ENCODE results near the gene SLC26A4.

The SLC26A4 gene

DNA sequence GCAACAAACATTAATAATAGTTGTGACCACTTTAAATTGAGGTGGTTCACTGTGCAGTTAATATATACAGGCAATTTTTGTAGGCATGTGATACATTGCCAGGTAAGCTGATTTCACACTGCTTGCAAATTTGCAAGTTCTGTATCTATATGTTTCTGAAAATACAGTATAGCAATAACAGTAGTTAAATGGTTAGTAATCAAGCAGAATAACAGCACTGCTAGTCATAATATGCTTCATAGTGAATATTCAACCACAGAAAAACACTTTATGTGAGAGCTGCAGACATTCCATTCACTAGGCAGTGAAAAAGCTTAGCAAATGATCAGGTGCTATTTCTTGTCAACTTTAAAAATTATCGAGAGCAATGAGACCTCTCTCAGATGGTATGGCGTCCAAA is 28.9 kb downstream of the SLC26A4 start:
- Histone ChIP-seq H3F3A (ENCODE audit: control insufficient read depth, insufficient read depth) (no peaks in the 10 kb centered on the region), H3K27me3 (ENCODE audit: control insufficient read depth, low read length) (peaks cover 31% of the 10 kb centered on the region), H3K9me2 (replicated peaks; ENCODE audit: control insufficient read depth, low read length) (0 out of 2 replicates have a peak, but pooled peaks cover 2% of the 10 kb centered on the region), H4K20me1 (ENCODE audit: control insufficient read depth, insufficient read depth, low read depth, low read length) (no peaks in the 10 kb centered on the region), H3K4me3 (ENCODE audit: low read length) (no peak overlapping the region), H3K27ac (ENCODE audit: low read depth, low read length) (no peak overlapping the region), H3K79me2 (ENCODE audit: control insufficient read depth, low read length) (no peaks in the 10 kb centered on the region), H3K4me2 (ENCODE audit: low read length) (no peak overlapping the region), H3K4me1 (ENCODE audit: control insufficient read depth, low read length) (no peaks in the 10 kb centered on the region), H3K36me3 (ENCODE audit: control insufficient read depth, low read length) (no peaks in the 10 kb centered on the region), H3K9me3 (ENCODE audit: control insufficient read depth, insufficient read depth, low read length) (no peaks in the 10 kb centered on the region)
- TF ChIP-seq, protein P1, sequence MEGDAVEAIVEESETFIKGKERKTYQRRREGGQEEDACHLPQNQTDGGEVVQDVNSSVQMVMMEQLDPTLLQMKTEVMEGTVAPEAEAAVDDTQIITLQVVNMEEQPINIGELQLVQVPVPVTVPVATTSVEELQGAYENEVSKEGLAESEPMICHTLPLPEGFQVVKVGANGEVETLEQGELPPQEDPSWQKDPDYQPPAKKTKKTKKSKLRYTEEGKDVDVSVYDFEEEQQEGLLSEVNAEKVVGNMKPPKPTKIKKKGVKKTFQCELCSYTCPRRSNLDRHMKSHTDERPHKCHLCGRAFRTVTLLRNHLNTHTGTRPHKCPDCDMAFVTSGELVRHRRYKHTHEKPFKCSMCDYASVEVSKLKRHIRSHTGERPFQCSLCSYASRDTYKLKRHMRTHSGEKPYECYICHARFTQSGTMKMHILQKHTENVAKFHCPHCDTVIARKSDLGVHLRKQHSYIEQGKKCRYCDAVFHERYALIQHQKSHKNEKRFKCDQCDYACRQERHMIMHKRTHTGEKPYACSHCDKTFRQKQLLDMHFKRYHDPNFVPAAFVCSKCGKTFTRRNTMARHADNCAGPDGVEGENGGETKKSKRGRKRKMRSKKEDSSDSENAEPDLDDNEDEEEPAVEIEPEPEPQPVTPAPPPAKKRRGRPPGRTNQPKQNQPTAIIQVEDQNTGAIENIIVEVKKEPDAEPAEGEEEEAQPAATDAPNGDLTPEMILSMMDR (IDR thresholded peaks at IDR 0.05; ENCODE audit: low read depth, low read length, poor library complexity, severe bottlenecking), result no peak
- no peak for TF ChIP-seq EZH2phosphoT487 (IDR thresholded peaks at IDR 0.05; ENCODE audit: borderline replicate concordance, low read length)

- Histone ChIP-seq H3K79me2 (ENCODE audit: control insufficient read depth, low read length) (no peaks in the 10 kb centered on the region), H3K9me2 (replicated peaks; ENCODE audit: control insufficient read depth, low read length) (0 out of 2 replicates have a peak, but pooled peaks cover 2% of the 10 kb centered on the region), H3K4me2 (ENCODE audit: low read length) (no peak overlapping the region), H3K4me3 (ENCODE audit: low read length) (no peak overlapping the region), H3K27ac (ENCODE audit: low read depth, low read length) (no peak overlapping the region), H3K4me1 (ENCODE audit: control insufficient read depth, low read length) (no peaks in the 10 kb centered on the region), H3K9me3 (ENCODE audit: control insufficient read depth, insufficient read depth, low read length) (no peaks in the 10 kb centered on the region), H3K36me3 (ENCODE audit: control insufficient read depth, low read length) (no peaks in the 10 kb centered on the region), H3K27me3 (ENCODE audit: control insufficient read depth, low read length) (peaks cover 33% of the 10 kb centered on the region), H4K20me1 (ENCODE audit: control insufficient read depth, insufficient read depth, low read depth, low read length) (no peaks in the 10 kb centered on the region), H3F3A (ENCODE audit: control insufficient read depth, insufficient read depth) (no peaks in the 10 kb centered on the region)
- TF ChIP-seq EZH2phosphoT487 (IDR thresholded peaks at IDR 0.05; ENCODE audit: borderline replicate concordance, low read length), result no peak
- TF ChIP-seq, protein P1 (IDR thresholded peaks at IDR 0.05; ENCODE audit: low read depth, low read length, poor library complexity, severe bottlenecking), result no peak
Observed at GRCh38 chr7:107690084-107690483, 29.5 kb downstream of the SLC26A4 start.

- Histone ChIP-seq H3K4me1 (ENCODE audit: control insufficient read depth, low read length) (no peaks in the 10 kb centered on the region), H3K9me3 (ENCODE audit: control insufficient read depth, insufficient read depth, low read length) (no peaks in the 10 kb centered on the region), H3K9me2 (replicated peaks; ENCODE audit: control insufficient read depth, low read length) (0 out of 2 replicates have a peak, but pooled peaks cover 2% of the 10 kb centered on the region), H3K27ac (ENCODE audit: low read depth, low read length) (no peak overlapping the region), H3K4me2 (ENCODE audit: low read length) (no peak overlapping the region), H4K20me1 (ENCODE audit: control insufficient read depth, insufficient read depth, low read depth, low read length) (no peaks in the 10 kb centered on the region), H3F3A (ENCODE audit: control insufficient read depth, insufficient read depth) (no peaks in the 10 kb centered on the region), H3K4me3 (ENCODE audit: low read length) (no peak overlapping the region), H3K27me3 (ENCODE audit: control insufficient read depth, low read length) (peaks cover 33% of the 10 kb centered on the region), H3K36me3 (ENCODE audit: control insufficient read depth, low read length) (no peaks in the 10 kb centered on the region), H3K79me2 (ENCODE audit: control insufficient read depth, low read length) (no peaks in the 10 kb centered on the region)
- TF ChIP-seq, protein P1 (IDR thresholded peaks at IDR 0.05; ENCODE audit: low read depth, low read length, poor library complexity, severe bottlenecking), result no peak
- TF ChIP-seq EZH2phosphoT487 (IDR thresholded peaks at IDR 0.05; ENCODE audit: borderline replicate concordance, low read length), result no peak
Observed at GRCh38 chr7:107690611-107691010, 30.0 kb downstream of the SLC26A4 start.
